Kidney (tissue), 14 donors: Measurements from ENCODE around the gene RPTOR. TPM values are rescaled to one million over a fixed set of nuclear protein-coding genes. Genes with fewer than 3 reads are reported as not detected.
A peak's percentile ranks its signal among the peaks of the same experiment; 100 is the strongest.

Source experiments
- DNase-seq, 5 donors: peaks; one replicate each; pipeline ENCODE4 v3.0.0-alpha.2; 2013 to 2020
- FAIRE-seq: peaks from 2 replicates; lab custom pipeline; 2012; peaks lifted over from hg19 to GRCh38; lab: Jason Lieb, UNC
- H3K27ac ChIP-seq, 2 donors: one replicate each; pipeline ENCODE4 v1.7.0; 2013; ENCODE audit warnings: low read depth in 2 of 2, low read length in 2 of 2, inconsistent platforms in 1 of 2
- H3K27me3 ChIP-seq: one replicate; pipeline ENCODE4 v1.7.1; 2013; ENCODE audit warnings: low read length, inconsistent platforms; ENCODE audit not compliant: control insufficient read depth, insufficient read depth
- H3K36me3 ChIP-seq, 3 donors: one replicate each; pipeline versions ENCODE4 v1.7.0 to v1.7.1; 2013; ENCODE audit warnings: low read length in 3 of 3, control low read depth in 1 of 3, inconsistent platforms in 1 of 3; ENCODE audit not compliant: insufficient read depth in 3 of 3, control insufficient read depth in 2 of 3
- H3K4me1 ChIP-seq, 3 donors: one replicate each; pipeline versions ENCODE4 v1.7.0 to v1.7.1; 2013; ENCODE audit warnings: low read length in 3 of 3, inconsistent platforms in 1 of 3, low read depth in 1 of 3; ENCODE audit not compliant: control insufficient read depth in 2 of 3, insufficient read depth in 2 of 3
- H3K4me3 ChIP-seq, 3 donors: one replicate each; pipeline versions ENCODE4 v1.7.0 to v1.8.1; 2013; ENCODE audit warnings: low read length in 3 of 3, control low read depth in 1 of 3, inconsistent platforms in 1 of 3
- H3K9ac ChIP-seq, 3 donors: one replicate each; pipeline versions ENCODE4 v1.7.0 to v1.7.1; 2013; ENCODE audit warnings: low read length in 3 of 3, control low read depth in 1 of 3, inconsistent platforms in 1 of 3
- H3K9me3 ChIP-seq, 3 donors: one replicate each; pipeline versions ENCODE4 v1.7.0 to v1.7.1; 2013; ENCODE audit warnings: low read length in 3 of 3, control low read depth in 1 of 3, inconsistent platforms in 1 of 3; ENCODE audit not compliant: control insufficient read depth in 2 of 3, insufficient read depth in 1 of 3
- CTCF ChIP-seq: IDR thresholded peaks from 3 replicates; pipeline ENCODE4 v1.5.1; 2012; ENCODE audit warnings: mild to moderate bottlenecking, moderate library complexity, borderline replicate concordance; ENCODE audit not compliant: insufficient read depth; ENCODE audit errors: extremely low read depth
- intact Hi-C: fragments of 100-400 bp; cut with DNase I; formaldehyde crosslinking; loops from one replicate; pipeline ENCODE4 v1.11.1; 2022
- polyA plus RNA-seq: library from polyadenylated mRNA; stranded (reverse); fragments of 350-450 nt; fragmentation: Illumina TruSeq; extraction: RNeasy Lipid Tissue Mini Kit (QIAGEN cat#74804); gene quantifications from one replicate; pipeline ENCODE4 v1.2.3, GENCODE V29; 2014; ENCODE audit warnings: low read depth, low replicate concordance; ENCODE audit not compliant: insufficient read depth
- total RNA-seq: library from RNA; stranded (reverse); fragmentation: NEBNext Ultra II Directional; extraction: Animal tissue kit (Norgen Biotek cat#: 25700); gene quantifications from one replicate; pipeline ENCODE4 v1.2.1, GENCODE V29; 2021
- donor health status: control.
- donor health status: control.
- donor health status: control.
- donor health status: control.
- donor health status: control.
- donor health status: DM: yes; HTN: yes; CAD: no.
- donor health status: Normal renal cell carcinoma (clear cell type).

Gene RPTOR
- total and polyA plus RNA-seq, 2 donors from 2014 or later, result 5.5 to 37.6 TPM

DNA sequence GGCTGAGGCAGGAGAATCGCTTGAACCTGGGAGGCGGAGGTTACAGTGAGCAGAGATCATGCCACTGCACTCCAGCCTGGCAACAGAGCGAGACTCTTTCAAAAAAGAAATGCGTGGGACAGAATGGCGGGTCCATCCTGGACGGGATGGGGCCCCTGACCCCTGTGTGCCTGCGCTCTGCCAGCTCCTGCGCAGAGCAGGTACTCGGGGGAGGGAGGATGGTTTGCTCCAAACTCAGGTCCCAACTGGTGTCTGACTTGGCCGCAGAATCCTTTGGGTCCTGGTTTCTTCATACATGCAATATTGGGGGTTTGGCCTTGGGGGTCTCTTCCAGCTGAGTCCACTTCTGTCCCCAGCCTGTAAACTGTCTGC is 457.4 kb downstream of the RPTOR start:
- Histone ChIP-seq H3K4me3 (no peak overlapping the region), H3K27ac (no peak overlapping the region), H3K9me3 (no peaks in the 10 kb centered on the region), H3K4me1 (peaks cover 0 to 10% (median 4%) of the 10 kb centered on the region in 3 donors), H3K27me3 (peaks cover 8% of the 10 kb centered on the region), H3K9ac (no peak overlapping the region), H3K36me3 (peaks cover 0 to 15% (median 0%) of the 10 kb centered on the region in 3 donors)
- no peak for FAIRE-seq
- TF ChIP-seq CTCF, result no peak
- intact Hi-C loops, result no loop called here
- peak in 1 of 5 donors; percentile 54 for DNase-seq

DNA sequence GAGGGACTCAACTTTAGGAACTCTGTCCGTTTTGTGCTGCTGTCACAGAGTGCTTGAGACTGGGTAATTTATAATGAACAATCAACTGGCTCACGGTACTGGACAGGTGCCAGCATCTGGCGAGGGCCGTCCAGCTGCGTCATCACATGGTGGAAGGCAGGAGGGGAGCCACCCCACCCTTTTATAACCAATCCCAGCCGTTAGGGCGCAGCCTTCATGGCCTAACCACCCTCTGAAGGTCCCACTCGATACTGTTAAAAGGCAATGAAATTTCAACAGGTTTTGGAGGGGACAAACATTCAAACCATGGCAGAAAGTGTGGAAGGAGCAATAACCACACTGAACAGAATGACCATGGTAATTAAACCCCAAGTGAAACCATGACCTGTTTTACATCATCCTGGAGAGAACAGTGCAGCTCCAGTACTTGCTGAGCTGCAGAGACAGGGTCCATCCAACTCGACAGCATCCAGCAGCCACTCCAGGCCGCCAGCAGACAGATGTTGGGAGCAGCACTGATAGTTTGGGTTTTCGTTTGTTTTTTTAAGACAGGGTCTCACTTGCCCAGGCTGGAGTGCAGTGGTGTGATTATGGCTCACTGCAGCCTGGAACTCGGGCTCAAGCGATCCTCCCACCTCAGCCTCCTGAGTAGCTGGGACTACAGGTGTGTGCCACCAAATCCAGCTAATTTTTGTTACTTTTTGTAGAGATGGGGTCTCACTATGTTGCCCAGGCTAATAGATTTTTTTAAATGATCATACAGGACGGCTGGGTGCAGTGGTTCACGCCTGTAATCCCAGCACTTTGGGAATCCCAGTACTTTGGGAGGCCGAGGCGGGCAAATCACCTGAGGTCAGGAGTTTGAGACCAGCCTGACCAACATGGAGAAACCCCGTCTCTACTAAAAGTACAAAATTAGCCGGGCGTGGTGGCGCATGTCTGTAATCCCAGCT is 458.0 kb downstream of the RPTOR start:
- peak; percentile 48 to 84 (median 64) for DNase-seq
- Histone ChIP-seq H3K4me1 (peaks cover 0 to 10% (median 4%) of the 10 kb centered on the region in 3 donors), H3K27ac (no peak overlapping the region), H3K9ac (no peak overlapping the region), H3K9me3 (no peaks in the 10 kb centered on the region), H3K36me3 (peaks cover 0 to 9% (median 0%) of the 10 kb centered on the region in 3 donors), H3K27me3 (peaks cover 8% of the 10 kb centered on the region), H3K4me3 (no peak overlapping the region)
- intact Hi-C loops, result no loop called here
- FAIRE-seq, result no peak
- TF ChIP-seq CTCF, result no peak

DNA sequence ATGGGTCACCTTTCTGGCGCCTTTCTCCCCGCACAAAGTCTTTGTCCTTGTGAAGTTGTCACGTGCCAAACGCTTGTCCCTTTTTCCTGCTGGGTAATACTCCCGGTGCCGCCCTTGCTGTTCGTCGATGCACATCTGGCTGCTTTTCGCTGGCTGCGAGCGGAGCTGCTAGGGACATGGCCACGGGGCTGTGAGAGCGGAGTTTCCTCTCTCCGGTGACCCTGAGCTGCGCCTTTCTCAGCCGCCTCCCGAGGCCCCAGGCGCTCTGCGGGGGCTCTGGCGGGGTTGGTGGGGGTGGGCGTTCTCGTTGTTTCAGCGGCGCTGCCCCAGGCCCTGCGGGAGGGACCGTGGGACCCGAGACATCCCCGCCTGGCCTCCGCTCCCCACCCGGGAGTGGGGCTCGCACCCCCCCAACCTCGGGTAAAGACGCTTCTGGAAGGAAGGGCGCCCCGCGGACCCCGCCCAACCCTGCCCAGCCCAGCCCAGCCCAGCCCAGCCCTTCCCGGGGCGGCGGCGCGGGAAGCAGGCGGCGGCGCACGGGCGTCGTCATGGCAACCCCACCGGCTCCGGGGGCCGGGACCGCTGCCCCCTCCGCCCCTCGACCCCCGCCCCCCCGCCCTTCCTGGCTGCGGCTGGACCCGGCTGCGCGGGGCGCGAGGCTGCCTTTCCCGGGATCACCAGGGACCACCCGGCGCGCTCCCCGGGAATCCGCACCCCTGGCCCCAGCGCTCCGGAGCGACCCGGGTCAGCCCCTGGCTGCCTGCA is 459.3 kb downstream of the RPTOR start:
- intact Hi-C loops, result no loop called here
- Histone ChIP-seq H3K27me3 (peaks cover 8% of the 10 kb centered on the region), H3K36me3 (peaks cover 0 to 3% (median 0%) of the 10 kb centered on the region in 3 donors), H3K9ac (no peak overlapping the region), H3K4me1 (peaks cover 0 to 10% (median 4%) of the 10 kb centered on the region in 3 donors), H3K27ac (no peak overlapping the region), H3K9me3 (no peaks in the 10 kb centered on the region), H3K4me3 (no peak overlapping the region)
- FAIRE-seq (no peak), DNase-seq (peak; percentile 44 to 70 (median 62))
- TF ChIP-seq CTCF, result no peak
